Measurements from ENCODE around the gene LDB3.

DNA sequence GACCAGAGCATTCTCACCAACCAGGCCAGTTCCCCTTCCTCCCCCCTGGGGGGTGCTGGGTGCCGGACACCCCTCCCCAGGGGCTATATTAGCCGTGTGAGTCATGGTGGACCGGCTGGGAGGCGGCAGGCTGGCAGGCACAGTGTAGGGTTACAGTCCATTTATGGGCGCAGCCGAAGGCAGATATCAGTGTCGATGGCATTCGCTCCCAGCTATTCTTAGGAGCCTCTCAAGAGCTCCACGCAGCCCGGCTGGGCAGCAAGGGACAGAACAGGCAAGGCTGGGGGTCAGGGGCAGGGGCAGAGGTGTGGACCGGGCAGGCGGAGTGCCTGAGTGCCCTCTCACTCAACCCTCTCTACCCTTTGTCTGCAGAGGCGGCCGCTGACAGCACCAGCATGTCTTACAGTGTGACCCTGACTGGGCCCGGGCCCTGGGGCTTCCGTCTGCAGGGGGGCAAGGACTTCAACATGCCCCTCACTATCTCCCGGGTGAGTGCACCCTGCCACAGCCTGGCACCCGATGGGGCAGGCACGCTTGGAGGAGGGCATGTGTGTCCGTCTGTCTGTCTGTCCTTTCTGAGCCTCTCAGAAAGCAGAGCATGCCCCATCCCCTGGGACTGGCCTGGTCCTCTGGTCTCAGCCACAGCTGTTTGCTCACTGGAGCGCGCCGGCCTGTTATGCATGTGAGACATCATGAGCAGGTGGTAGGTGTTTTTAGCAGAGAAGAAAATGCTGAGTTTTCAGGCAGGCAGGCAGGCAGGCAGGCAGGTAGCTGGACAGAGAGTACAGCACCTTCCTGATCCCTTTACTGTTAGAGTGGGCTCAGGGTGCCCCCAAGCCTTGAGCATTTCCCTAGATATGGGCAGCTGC, at the start of gene LDB3:
- TF ChIP-seq EZH2 (IDR thresholded peaks at IDR 0.05; ENCODE audit: insufficient read depth, poor library complexity, severe bottlenecking) (no peak), EZH2phosphoT487 (IDR thresholded peaks at IDR 0.05; ENCODE audit: insufficient read depth, low read depth) (no peak)
